Measurements from ENCODE around the gene STC2. TPM values are rescaled to one million over a fixed set of nuclear protein-coding genes. Genes with fewer than 3 reads are reported as not detected.

STC2 gene
- polyA plus RNA-seq, 2 of the 4 experiments (the other 2 are of a cell fraction) = 45.2 to 46.1 TPM

DNA sequence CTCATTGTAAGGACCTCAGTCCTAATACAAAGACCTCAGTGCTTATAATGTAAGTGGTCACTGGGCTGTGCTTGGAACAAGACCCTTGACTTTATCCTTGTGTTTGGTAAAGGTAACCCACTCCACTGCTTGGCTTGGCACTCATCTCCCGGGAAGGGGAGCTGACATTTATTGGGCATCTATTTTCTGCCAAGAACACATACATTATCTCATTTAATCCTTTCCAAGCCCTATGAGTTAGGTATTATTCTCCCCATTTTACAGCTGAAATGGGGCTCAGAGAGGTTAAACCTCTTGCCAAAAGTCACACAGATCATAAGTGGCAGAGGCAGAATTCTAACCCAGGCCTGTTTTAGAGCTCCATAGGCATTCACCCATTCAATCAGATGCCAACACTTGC is 32.4 kb downstream of the STC2 start:
- POLR2A ChIA-PET = no interaction called here
- Histone ChIP-seq H3K4me3 (no peak overlapping the region), H3K4me2 (no peak overlapping the region), H3K27ac (no peak overlapping the region), H3K4me1 (peaks cover 3% of the 10 kb centered on the region; the same call in 1 of the 3 replicates), H3K9me3 (no peaks in the 10 kb centered on the region)
- ATAC-seq (no peak), FAIRE-seq (no peak), DNase-seq (ENCODE audit: low read depth in 1 of 2, low spot score in 1 of 2) (no peak)
- CTCF ChIA-PET = interaction anchor here (0.6 to 13.2 kb wide), 19 partner anchors 10 to 1021 kb away, joined by 3 to 140 read pairs (median 8); partner anchors contain the start of genes BOD1 and STC2
- 95% methylated on average over 1 of the region's 1 CpG for WGBS (ENCODE audit: missing lambda C conversion rate)
- TF ChIP-seq CEBPB (IDR thresholded peaks at IDR 0.05) (no peak), FOSB (CRISPR knock-in tag; IDR thresholded peaks at IDR 0.05) (no peak), SMC3 (IDR thresholded peaks at IDR 0.05) (no peak), JUN (IDR thresholded peaks at IDR 0.05) (no peak), CHD2 (IDR thresholded peaks at IDR 0.05; ENCODE audit: low read length, partially characterized antibody) (no peak), BHLHE40 (IDR thresholded peaks at IDR 0.05; ENCODE audit: low read depth, low read length) (no peak), EP300 (IDR thresholded peaks at IDR 0.05) (no peak), HMGXB4 (CRISPR knock-in tag; IDR thresholded peaks at IDR 0.05; ENCODE audit: borderline replicate concordance) (no peak), KDM1A (IDR thresholded peaks at IDR 0.05; ENCODE audit: low read depth) (no peak), MYC (IDR thresholded peaks at IDR 0.05; ENCODE audit: borderline replicate concordance, low read length) (no peak), RFX5 (IDR thresholded peaks at IDR 0.05) (no peak), HOXB5 (CRISPR knock-in tag; IDR thresholded peaks at IDR 0.05) (no peak), MAZ (IDR thresholded peaks at IDR 0.05; ENCODE audit: borderline replicate concordance, low read depth, low read length) (no peak), CBX8 (IDR thresholded peaks at IDR 0.05) (no peak), HEYL (CRISPR knock-in tag; IDR thresholded peaks at IDR 0.05) (no peak)
- TF ChIP-seq, protein P1, sequence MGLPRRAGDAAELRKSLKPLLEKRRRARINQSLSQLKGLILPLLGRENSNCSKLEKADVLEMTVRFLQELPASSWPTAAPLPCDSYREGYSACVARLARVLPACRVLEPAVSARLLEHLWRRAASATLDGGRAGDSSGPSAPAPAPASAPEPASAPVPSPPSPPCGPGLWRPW (IDR thresholded peaks at IDR 0.05) = no peak
- TF ChIP-seq, protein P2, sequence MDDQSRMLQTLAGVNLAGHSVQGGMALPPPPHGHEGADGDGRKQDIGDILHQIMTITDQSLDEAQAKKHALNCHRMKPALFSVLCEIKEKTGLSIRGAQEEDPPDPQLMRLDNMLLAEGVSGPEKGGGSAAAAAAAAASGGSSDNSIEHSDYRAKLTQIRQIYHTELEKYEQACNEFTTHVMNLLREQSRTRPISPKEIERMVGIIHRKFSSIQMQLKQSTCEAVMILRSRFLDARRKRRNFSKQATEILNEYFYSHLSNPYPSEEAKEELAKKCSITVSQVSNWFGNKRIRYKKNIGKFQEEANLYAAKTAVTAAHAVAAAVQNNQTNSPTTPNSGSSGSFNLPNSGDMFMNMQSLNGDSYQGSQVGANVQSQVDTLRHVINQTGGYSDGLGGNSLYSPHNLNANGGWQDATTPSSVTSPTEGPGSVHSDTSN (IDR thresholded peaks at IDR 0.05) = no peak

DNA sequence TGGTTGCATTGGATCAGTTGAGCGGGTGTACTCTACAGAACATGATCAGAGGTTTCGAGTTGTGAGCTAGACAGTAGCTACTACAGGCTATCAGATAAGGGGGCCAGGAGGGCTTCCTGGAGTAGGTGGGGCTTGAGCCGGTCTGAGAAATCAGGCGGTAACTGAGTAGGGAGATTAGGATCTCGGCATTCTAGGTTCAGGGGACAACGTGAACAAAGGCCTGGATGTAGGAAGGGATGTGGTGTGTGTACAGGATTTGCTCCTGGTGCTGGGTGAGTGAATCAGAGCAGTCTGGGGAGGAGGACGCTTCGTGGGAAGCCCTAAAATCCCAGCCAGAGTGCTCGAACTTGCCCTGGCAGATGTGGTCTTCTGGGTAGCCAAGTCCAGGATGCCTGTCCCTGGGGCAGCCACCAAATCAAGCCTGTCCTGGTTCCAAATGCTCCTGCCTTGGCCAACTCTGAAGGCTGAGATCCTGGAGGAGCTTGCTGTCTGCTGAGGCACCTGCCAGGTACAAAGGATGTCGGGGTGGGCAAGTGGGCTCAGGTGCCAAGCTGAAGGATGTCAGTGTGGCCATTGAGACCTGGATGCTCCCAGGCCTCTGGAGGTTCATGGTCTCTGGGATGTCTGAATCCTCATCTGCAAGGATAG is 33.4 kb downstream of the STC2 start:
- FAIRE-seq (no peak), ATAC-seq (peak; percentile 5 to 17; a peak in 2 of 6 replicates), DNase-seq (ENCODE audit: low read depth in 1 of 2, low spot score in 1 of 2) (no peak)
- Histone ChIP-seq H3K9me3 (no peaks in the 10 kb centered on the region), H3K4me2 (no peak overlapping the region; the same call in 2 of the 3 replicates), H3K4me3 (no peak overlapping the region), H3K27ac (peak overlapping the region in 1 of 2 experiments; percentile 74; a peak in 3 of 6 replicates), H3K4me1 (peaks cover 3% of the 10 kb centered on the region; the same call in 1 of the 3 replicates)
- 66% methylated on average over 9 of the region's 10 CpGs for WGBS (ENCODE audit: missing lambda C conversion rate)
- CTCF ChIA-PET = interaction anchor here (0.5 to 13.2 kb wide), 57 partner anchors 11 to 1991 kb away, joined by 3 to 140 read pairs (median 5); partner anchors contain the start of genes BOD1 and STC2
- POLR2A ChIA-PET = interaction anchor here (1.0 kb wide), 1 partner anchor 16 kb away, joined by 3 read pairs; no protein-coding TSS in a partner anchor
- TF ChIP-seq MAZ (IDR thresholded peaks at IDR 0.05; ENCODE audit: borderline replicate concordance, low read depth, low read length) (no peak), HEYL (CRISPR knock-in tag; IDR thresholded peaks at IDR 0.05) (no peak), SREBF2 (IDR thresholded peaks at IDR 0.05) (no peak), ESRRA (IDR thresholded peaks at IDR 0.05; ENCODE audit: borderline replicate concordance, low read length) (no peak), EHF (CRISPR knock-in tag; IDR thresholded peaks at IDR 0.05) (no peak), USF2 (IDR thresholded peaks at IDR 0.05) (no peak), MYC (IDR thresholded peaks at IDR 0.05; ENCODE audit: borderline replicate concordance, low read length) (no peak), HMGXB4 (CRISPR knock-in tag; IDR thresholded peaks at IDR 0.05; ENCODE audit: borderline replicate concordance) (no peak), KDM5A (IDR thresholded peaks at IDR 0.05) (no peak), FOSL2 (IDR thresholded peaks at IDR 0.05) (no peak), FOSL2 (CRISPR knock-in tag; IDR thresholded peaks at IDR 0.05) (no peak), SMC3 (IDR thresholded peaks at IDR 0.05) (no peak), CHD4 (IDR thresholded peaks at IDR 0.05; ENCODE audit: borderline replicate concordance) (no peak)
- TF ChIP-seq, protein P2 (IDR thresholded peaks at IDR 0.05) = no peak

Data from A549 (cell line).